ENCODE data around the gene BHLHA15. TPM values are rescaled to one million over a fixed set of nuclear protein-coding genes. Genes with fewer than 3 reads are reported as not detected.

BHLHA15 gene
- total and polyA plus RNA-seq, 10 donors: 0.11 to 40.7 (median 5.2) TPM; not detected in 1

- Histone ChIP-seq H3K4me3 (no peak overlapping the region), H3K4me1 (peaks cover 7 to 33% (median 29%) of the 10 kb centered on the region in 6 donors), H3K36me3 (peaks cover 0 to 68% (median 33%) of the 10 kb centered on the region in 6 donors), H3K27ac (no peak overlapping the region), H3K9me3 (no peaks in the 10 kb centered on the region), H3K27me3 (replicated peaks in 1 of 7) (peaks cover 0 to 15% (median 5%) of the 10 kb centered on the region in 7 donors)
- TF ChIP-seq POLR2AphosphoS5 (IDR thresholded peaks at IDR 0.05) (peak in 1 of 3 donors; percentile 34), POLR2A (IDR thresholded peaks at IDR 0.05) (no peak)
- DNase-seq: peak; percentile 71
- WGBS, 5 donors: 93 to 96% (median 95%) methylated on average over 40 to 47 of the region's 47 CpGs
- intact Hi-C loops (cut with DNase I; ENCODE audit: low total_unique reads): no loop called here
These were observed 4.5 kb upstream of the BHLHA15 start for GRCh38 chr7:98206451-98207330.

DNA sequence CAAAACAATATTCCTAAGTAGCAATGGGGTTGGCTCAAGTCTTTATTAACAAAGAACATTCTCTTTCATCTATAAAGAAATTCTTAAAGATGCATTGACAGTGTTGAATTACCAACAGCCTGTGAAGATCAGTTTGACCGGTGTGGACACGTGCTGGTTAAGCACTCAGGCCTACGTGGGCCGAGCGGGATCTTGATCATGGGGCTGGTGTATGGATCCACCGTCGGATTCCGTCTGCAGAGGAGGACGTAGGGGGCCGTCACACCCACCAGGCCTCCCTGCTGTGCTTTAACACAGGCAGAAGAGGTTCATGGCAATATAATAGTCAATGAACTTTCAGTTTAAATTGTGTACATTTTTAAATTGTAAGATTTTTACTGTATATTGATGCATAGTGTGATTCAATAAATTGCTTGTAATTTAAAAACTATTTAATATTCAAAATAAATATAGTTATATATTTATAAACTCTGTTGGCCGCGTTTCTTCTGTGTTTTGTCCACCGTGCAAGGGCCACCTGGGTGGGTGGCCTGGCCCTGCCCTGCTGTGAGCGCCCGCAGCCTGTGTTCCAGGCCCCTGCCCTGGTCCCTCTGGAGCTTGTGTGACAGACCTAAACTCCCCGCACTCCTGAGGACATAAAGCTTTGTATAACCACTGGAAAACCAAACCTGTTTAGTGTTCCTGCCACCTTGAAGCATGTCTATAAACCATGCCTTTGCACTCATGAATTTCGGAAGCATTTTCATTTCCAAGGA lies 1.9 kb upstream of the BHLHA15 start:
- peaks cover 0 to 39% (median 17%) of the 10 kb centered on the region in 7 donors for H3K27me3 ChIP-seq (replicated peaks in 1 of 7)
- H3K4me1 ChIP-seq: peaks cover 0 to 25% (median 12%) of the 10 kb centered on the region in 6 donors
- H3K9me3 ChIP-seq: no peaks in the 10 kb centered on the region
- H3K4me3 ChIP-seq: no peak overlapping the region
- intact Hi-C loops (cut with DNase I; ENCODE audit: low total_unique reads): no loop called here
- 93 to 97% (median 97%) methylated on average over 17 of the region's 17 CpGs for WGBS, 5 donors
- DNase-seq: peak; percentile 34
- H3K36me3 ChIP-seq: peaks cover 0 to 51% (median 28%) of the 10 kb centered on the region in 6 donors
- TF ChIP-seq, protein P1, sequence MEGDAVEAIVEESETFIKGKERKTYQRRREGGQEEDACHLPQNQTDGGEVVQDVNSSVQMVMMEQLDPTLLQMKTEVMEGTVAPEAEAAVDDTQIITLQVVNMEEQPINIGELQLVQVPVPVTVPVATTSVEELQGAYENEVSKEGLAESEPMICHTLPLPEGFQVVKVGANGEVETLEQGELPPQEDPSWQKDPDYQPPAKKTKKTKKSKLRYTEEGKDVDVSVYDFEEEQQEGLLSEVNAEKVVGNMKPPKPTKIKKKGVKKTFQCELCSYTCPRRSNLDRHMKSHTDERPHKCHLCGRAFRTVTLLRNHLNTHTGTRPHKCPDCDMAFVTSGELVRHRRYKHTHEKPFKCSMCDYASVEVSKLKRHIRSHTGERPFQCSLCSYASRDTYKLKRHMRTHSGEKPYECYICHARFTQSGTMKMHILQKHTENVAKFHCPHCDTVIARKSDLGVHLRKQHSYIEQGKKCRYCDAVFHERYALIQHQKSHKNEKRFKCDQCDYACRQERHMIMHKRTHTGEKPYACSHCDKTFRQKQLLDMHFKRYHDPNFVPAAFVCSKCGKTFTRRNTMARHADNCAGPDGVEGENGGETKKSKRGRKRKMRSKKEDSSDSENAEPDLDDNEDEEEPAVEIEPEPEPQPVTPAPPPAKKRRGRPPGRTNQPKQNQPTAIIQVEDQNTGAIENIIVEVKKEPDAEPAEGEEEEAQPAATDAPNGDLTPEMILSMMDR (IDR thresholded peaks at IDR 0.05 in 8 of 11, conservative IDR thresholded peaks at IDR 0.05 in 3 of 11): no peak
- no peak overlapping the region for H3K27ac ChIP-seq

- peaks cover 0 to 39% (median 17%) of the 10 kb centered on the region in 7 donors for H3K27me3 ChIP-seq (replicated peaks in 1 of 7)
- WGBS, 5 donors: 0 to 14% (median 10%) methylated on average over 2 to 48 of the region's 49 CpGs
- TF ChIP-seq POLR2AphosphoS5 (IDR thresholded peaks at IDR 0.05): no peak
- TF ChIP-seq POLR2A (IDR thresholded peaks at IDR 0.05): no peak
- TF ChIP-seq, protein P1 (IDR thresholded peaks at IDR 0.05 in 8 of 11, conservative IDR thresholded peaks at IDR 0.05 in 3 of 11): no peak
- peak; percentile 75 for DNase-seq
- peak overlapping the region in 3 of 8 donors; percentile 22 to 65 (median 43) for H3K4me3 ChIP-seq
- peaks cover 0 to 47% (median 18%) of the 10 kb centered on the region in 6 donors for H3K36me3 ChIP-seq
- intact Hi-C loops (cut with DNase I; ENCODE audit: low total_unique reads): no loop called here
- H3K4me1 ChIP-seq: peaks cover 0 to 29% (median 12%) of the 10 kb centered on the region in 6 donors
- H3K27ac ChIP-seq: peak overlapping the region in 1 of 8 donors; percentile 40
- H3K9me3 ChIP-seq: no peaks in the 10 kb centered on the region
These were observed 572 bp upstream of the BHLHA15 start for GRCh38 chr7:98210513-98211220.

All from spleen (tissue), 11 donors.